ENCODE data around the gene STX3.

The STX3 gene

DNA sequence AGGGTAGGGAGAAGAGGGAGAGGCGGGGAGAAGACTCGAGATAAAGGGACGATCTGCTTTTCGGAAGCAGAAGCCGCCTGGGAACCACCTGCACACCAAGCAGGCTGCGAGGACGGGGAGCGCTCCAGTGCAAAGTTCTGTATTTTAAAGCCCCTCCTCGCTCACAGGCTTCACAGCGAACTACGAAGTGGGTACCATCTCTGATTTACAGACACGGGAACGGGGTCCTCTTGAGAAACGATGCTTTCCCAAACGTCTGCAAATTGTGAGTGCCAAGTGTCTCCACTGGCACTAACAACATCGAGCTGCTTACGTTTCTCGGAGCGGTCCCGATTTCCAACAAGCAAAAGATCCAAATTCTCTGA lies 700 bp upstream of the STX3 start:
- Histone ChIP-seq H3K4me2 (ENCODE audit: low read depth, low read length, poor library complexity, severe bottlenecking) (peak overlapping the region; percentile 84), H3K4me3 (ENCODE audit: low read length, poor library complexity, severe bottlenecking) (peak overlapping the region; percentile 85), H3K9me2 (replicated peaks; ENCODE audit: low read depth, low read length) (no peaks in the 10 kb centered on the region), H3K27me3 (ENCODE audit: insufficient read depth, low read length, poor library complexity, severe bottlenecking) (no peaks in the 10 kb centered on the region), H2AFZ (ENCODE audit: low read length) (peak overlapping the region; percentile 92), H3K9ac (ENCODE audit: low read depth, low read length, poor library complexity, severe bottlenecking) (peak overlapping the region; percentile 55), H4K20me1 (ENCODE audit: insufficient read depth, low read length, poor library complexity, severe bottlenecking) (peaks cover 3% of the 10 kb centered on the region), H3K79me2 (ENCODE audit: insufficient read depth, low read length) (no peaks in the 10 kb centered on the region), H3K36me3 (ENCODE audit: insufficient read depth, low read length) (no peaks in the 10 kb centered on the region), H3K4me1 (ENCODE audit: insufficient read depth, low read length, poor library complexity, severe bottlenecking) (peaks cover 22% of the 10 kb centered on the region), H3K9me3 (ENCODE audit: insufficient read depth, low read depth, low read length) (no peaks in the 10 kb centered on the region), H3F3A (ENCODE audit: low read depth) (no peaks in the 10 kb centered on the region)
- TF ChIP-seq, protein P1, sequence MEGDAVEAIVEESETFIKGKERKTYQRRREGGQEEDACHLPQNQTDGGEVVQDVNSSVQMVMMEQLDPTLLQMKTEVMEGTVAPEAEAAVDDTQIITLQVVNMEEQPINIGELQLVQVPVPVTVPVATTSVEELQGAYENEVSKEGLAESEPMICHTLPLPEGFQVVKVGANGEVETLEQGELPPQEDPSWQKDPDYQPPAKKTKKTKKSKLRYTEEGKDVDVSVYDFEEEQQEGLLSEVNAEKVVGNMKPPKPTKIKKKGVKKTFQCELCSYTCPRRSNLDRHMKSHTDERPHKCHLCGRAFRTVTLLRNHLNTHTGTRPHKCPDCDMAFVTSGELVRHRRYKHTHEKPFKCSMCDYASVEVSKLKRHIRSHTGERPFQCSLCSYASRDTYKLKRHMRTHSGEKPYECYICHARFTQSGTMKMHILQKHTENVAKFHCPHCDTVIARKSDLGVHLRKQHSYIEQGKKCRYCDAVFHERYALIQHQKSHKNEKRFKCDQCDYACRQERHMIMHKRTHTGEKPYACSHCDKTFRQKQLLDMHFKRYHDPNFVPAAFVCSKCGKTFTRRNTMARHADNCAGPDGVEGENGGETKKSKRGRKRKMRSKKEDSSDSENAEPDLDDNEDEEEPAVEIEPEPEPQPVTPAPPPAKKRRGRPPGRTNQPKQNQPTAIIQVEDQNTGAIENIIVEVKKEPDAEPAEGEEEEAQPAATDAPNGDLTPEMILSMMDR (conservative IDR thresholded peaks at IDR 0.05; ENCODE audit: low read length) = no peak
- no peak for TF ChIP-seq EZH2phosphoT487 (IDR thresholded peaks at IDR 0.05; ENCODE audit: borderline replicate concordance)

DNA sequence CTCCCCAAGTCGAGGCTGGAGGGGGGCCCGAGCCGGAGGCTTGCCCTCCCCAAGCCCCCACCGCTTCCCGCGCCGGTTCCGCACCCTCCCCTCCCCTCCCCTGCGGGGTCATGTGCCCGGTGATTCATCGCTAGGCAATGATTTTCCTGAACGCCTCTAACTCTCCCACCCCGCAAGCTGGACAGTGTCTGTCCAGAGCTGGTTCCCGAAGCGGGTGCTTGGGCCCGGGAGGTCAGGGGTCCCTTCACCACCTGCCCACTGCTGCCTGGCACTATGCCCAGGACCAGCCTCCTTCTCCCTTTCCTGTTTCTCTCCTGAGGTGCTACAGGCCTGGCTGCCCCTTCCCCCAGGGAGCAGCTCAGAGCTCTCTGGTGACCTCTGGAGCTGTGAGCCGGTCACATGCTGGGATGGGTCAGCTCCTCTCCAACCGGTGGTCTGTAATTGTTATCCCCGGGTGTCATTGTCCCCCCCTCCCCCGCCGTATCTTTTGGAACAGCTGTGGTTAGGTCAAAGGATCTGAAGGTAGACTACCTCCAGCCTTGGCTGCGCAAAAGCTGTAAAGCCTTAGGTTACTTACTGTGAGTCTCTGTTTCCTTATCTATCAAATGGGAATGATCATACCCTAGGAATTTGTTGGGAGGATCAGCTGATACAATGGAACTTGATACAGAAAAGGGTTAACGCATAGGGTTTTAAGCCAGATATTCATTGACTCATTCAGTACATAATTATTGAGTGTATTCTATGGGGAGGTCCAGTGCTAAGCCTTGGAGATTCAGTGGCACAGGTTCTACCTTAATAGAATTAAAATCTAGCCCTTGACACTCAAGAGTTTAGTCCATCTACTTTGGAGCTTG lies 753 bp downstream of the STX3 start:
- Histone ChIP-seq H3K27me3 (ENCODE audit: insufficient read depth, low read length, poor library complexity, severe bottlenecking) (no peaks in the 10 kb centered on the region), H3K9me2 (replicated peaks; ENCODE audit: low read depth, low read length) (no peaks in the 10 kb centered on the region), H3K79me2 (ENCODE audit: insufficient read depth, low read length) (no peaks in the 10 kb centered on the region), H3K9ac (ENCODE audit: low read depth, low read length, poor library complexity, severe bottlenecking) (peak overlapping the region; percentile 55), H3K4me1 (ENCODE audit: insufficient read depth, low read length, poor library complexity, severe bottlenecking) (peaks cover 22% of the 10 kb centered on the region), H3K4me2 (ENCODE audit: low read depth, low read length, poor library complexity, severe bottlenecking) (peak overlapping the region; percentile 84), H4K20me1 (ENCODE audit: insufficient read depth, low read length, poor library complexity, severe bottlenecking) (peaks cover 3% of the 10 kb centered on the region), H2AFZ (ENCODE audit: low read length) (peak overlapping the region; percentile 59), H3K36me3 (ENCODE audit: insufficient read depth, low read length) (no peaks in the 10 kb centered on the region), H3F3A (ENCODE audit: low read depth) (no peaks in the 10 kb centered on the region), H3K9me3 (ENCODE audit: insufficient read depth, low read depth, low read length) (no peaks in the 10 kb centered on the region), H3K4me3 (ENCODE audit: low read length, poor library complexity, severe bottlenecking) (peak overlapping the region; percentile 85)
- TF ChIP-seq, protein P1 (conservative IDR thresholded peaks at IDR 0.05; ENCODE audit: low read length) = no peak
- no peak for TF ChIP-seq EZH2phosphoT487 (IDR thresholded peaks at IDR 0.05; ENCODE audit: borderline replicate concordance)

DNA sequence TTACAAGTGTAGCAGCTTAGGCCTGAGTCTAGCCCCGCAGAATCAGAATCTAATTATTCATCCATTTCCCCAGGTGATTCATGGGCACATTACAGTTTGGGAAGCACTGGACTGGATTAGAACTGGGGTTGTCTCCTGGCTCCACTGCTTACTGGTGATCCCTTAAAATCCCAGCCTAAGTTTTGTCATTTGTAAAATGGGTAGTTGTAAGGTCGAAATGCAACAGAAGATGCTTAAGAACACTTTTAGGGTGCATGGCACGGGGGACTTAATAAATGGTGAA lies 1.3 kb downstream of the STX3 start:
- Histone ChIP-seq H3K9me3 (ENCODE audit: insufficient read depth, low read depth, low read length) (no peaks in the 10 kb centered on the region), H2AFZ (ENCODE audit: low read length) (no peak overlapping the region), H3K4me1 (ENCODE audit: insufficient read depth, low read length, poor library complexity, severe bottlenecking) (peaks cover 22% of the 10 kb centered on the region), H3K27me3 (ENCODE audit: insufficient read depth, low read length, poor library complexity, severe bottlenecking) (no peaks in the 10 kb centered on the region), H4K20me1 (ENCODE audit: insufficient read depth, low read length, poor library complexity, severe bottlenecking) (peaks cover 3% of the 10 kb centered on the region), H3K79me2 (ENCODE audit: insufficient read depth, low read length) (no peaks in the 10 kb centered on the region; the same call in 1 of the 2 replicates), H3K4me2 (ENCODE audit: low read depth, low read length, poor library complexity, severe bottlenecking) (peak overlapping the region; percentile 84), H3K36me3 (ENCODE audit: insufficient read depth, low read length) (no peaks in the 10 kb centered on the region), H3K9me2 (replicated peaks; ENCODE audit: low read depth, low read length) (no peaks in the 10 kb centered on the region), H3F3A (ENCODE audit: low read depth) (no peaks in the 10 kb centered on the region), H3K4me3 (ENCODE audit: low read length, poor library complexity, severe bottlenecking) (peak overlapping the region; percentile 85), H3K9ac (ENCODE audit: low read depth, low read length, poor library complexity, severe bottlenecking) (peak overlapping the region; percentile 20)
- TF ChIP-seq, protein P1 (conservative IDR thresholded peaks at IDR 0.05; ENCODE audit: low read length) = no peak
- TF ChIP-seq EZH2phosphoT487 (IDR thresholded peaks at IDR 0.05; ENCODE audit: borderline replicate concordance) = no peak
